ENCODE measurements around the gene FLNB. TPM values are rescaled to one million over a fixed set of nuclear protein-coding genes. Genes with fewer than 3 reads are reported as not detected.

The FLNB gene
- total RNA-seq, 4 donors from 2014 or later: 60.2 to 138 (median 96.2) TPM

- peaks cover 0 to 77% of the 10 kb centered on the region in 2 donors for H3K36me3 ChIP-seq
- 90% methylated on average over 2 of the region's 11 CpGs; no CpG with 5 or more reads in 1 of the 2 donors for WGBS, 2 donors (ENCODE audit: low coverage in 1 of 2)
- peak overlapping the region in 3 of 4 donors; percentile 65 to 74 (median 67) for H3K27ac ChIP-seq
Measured at GRCh38 chr3:58121183-58121582, 113.0 kb downstream of the FLNB start.

DNA sequence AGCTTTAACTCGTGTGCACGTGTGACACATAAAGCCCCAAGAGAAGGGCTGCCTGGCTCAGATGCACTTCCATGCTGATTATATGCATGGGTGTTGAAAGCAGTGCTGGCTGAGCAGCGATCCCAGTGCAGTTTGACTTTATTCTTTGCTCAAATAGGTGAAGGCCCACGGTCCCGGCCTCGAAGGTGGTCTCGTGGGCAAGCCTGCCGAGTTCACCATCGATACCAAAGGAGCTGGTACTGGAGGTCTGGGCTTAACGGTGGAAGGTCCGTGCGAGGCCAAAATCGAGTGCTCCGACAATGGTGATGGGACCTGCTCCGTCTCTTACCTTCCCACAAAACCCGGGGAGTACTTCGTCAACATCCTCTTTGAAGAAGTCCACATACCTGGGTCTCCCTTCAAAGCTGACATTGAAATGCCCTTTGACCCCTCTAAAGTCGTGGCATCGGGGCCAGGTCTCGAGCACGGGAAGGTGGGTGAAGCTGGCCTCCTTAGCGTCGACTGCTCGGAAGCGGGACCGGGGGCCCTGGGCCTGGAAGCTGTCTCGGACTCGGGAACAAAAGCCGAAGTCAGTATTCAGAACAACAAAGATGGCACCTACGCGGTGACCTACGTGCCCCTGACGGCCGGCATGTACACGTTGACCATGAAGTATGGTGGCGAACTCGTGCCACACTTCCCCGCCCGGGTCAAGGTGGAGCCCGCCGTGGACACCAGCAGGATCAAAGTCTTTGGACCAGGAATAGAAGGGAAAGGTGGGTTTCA is 114.9 kb downstream of the FLNB start:
- peaks cover 0 to 31% (median 6%) of the 10 kb centered on the region in 3 donors for H3K4me1 ChIP-seq
- peaks cover 0 to 91% of the 10 kb centered on the region in 2 donors for H3K36me3 ChIP-seq
- TF ChIP-seq POLR2A (IDR thresholded peaks at IDR 0.05) (no peak), EP300 (IDR thresholded peaks at IDR 0.05) (no peak), CTCF (IDR thresholded peaks at IDR 0.05) (no peak), POLR2AphosphoS5 (IDR thresholded peaks at IDR 0.05) (no peak)
- H3K4me3 ChIP-seq: no peak overlapping the region
- no peak for ATAC-seq
- no peaks in the 10 kb centered on the region for H3K27me3 ChIP-seq
- H3K9me3 ChIP-seq: no peaks in the 10 kb centered on the region
- no peak overlapping the region for H3K27ac ChIP-seq
- WGBS, 2 donors (ENCODE audit: low coverage in 1 of 2): 91 to 93% methylated on average over 8 to 17 of the region's 41 CpGs

More at GRCh38 chr3:58121183-58121582, 113.0 kb downstream of the FLNB start:
- no peaks in the 10 kb centered on the region for H3K27me3 ChIP-seq
- peaks cover 0 to 51% (median 22%) of the 10 kb centered on the region in 3 donors for H3K4me1 ChIP-seq
- no peak for ATAC-seq
- no peak overlapping the region for H3K4me3 ChIP-seq
- no peaks in the 10 kb centered on the region for H3K9me3 ChIP-seq
- TF ChIP-seq POLR2A (IDR thresholded peaks at IDR 0.05) (no peak), EP300 (IDR thresholded peaks at IDR 0.05) (no peak), POLR2AphosphoS5 (IDR thresholded peaks at IDR 0.05) (no peak), CTCF (IDR thresholded peaks at IDR 0.05) (no peak)

- no peak for ATAC-seq
- Histone ChIP-seq H3K27ac (no peak overlapping the region), H3K4me3 (no peak overlapping the region), H3K36me3 (peaks cover 0 to 94% of the 10 kb centered on the region in 2 donors), H3K9me3 (no peaks in the 10 kb centered on the region), H3K27me3 (no peaks in the 10 kb centered on the region), H3K4me1 (peaks cover 0 to 27% (median 4%) of the 10 kb centered on the region in 3 donors)
- WGBS, 2 donors (ENCODE audit: low coverage in 1 of 2): 86% methylated on average over 2 of the region's 8 CpGs; no CpG with 5 or more reads in 1 of the 2 donors
- no peak for TF ChIP-seq POLR2A (IDR thresholded peaks at IDR 0.05)
- no peak for TF ChIP-seq POLR2AphosphoS5 (IDR thresholded peaks at IDR 0.05)
- TF ChIP-seq CTCF (IDR thresholded peaks at IDR 0.05): no peak
- TF ChIP-seq EP300 (IDR thresholded peaks at IDR 0.05): no peak
Measured at GRCh38 chr3:58124387-58124786, 116.2 kb downstream of the FLNB start.

- H3K27me3 ChIP-seq: no peaks in the 10 kb centered on the region
- H3K27ac ChIP-seq: peak overlapping the region in 3 of 4 donors; percentile 38 to 53 (median 41)
- no peak overlapping the region for H3K4me3 ChIP-seq
- ATAC-seq: no peak
- peaks cover 0 to 100% of the 10 kb centered on the region in 2 donors for H3K36me3 ChIP-seq
- peaks cover 0 to 18% (median 0%) of the 10 kb centered on the region in 3 donors for H3K4me1 ChIP-seq
- H3K9me3 ChIP-seq: no peaks in the 10 kb centered on the region
- WGBS, 2 donors (ENCODE audit: low coverage in 1 of 2): 43 to 63% methylated on average over 5 to 7 of the region's 10 CpGs
- TF ChIP-seq POLR2AphosphoS5 (IDR thresholded peaks at IDR 0.05) (no peak), CTCF (IDR thresholded peaks at IDR 0.05) (no peak), POLR2A (IDR thresholded peaks at IDR 0.05) (no peak), EP300 (IDR thresholded peaks at IDR 0.05) (no peak)
Measured at GRCh38 chr3:58129041-58129770, 121.0 kb downstream of the FLNB start.
